ENCODE data around the gene SLC2A4.

The SLC2A4 gene

DNA sequence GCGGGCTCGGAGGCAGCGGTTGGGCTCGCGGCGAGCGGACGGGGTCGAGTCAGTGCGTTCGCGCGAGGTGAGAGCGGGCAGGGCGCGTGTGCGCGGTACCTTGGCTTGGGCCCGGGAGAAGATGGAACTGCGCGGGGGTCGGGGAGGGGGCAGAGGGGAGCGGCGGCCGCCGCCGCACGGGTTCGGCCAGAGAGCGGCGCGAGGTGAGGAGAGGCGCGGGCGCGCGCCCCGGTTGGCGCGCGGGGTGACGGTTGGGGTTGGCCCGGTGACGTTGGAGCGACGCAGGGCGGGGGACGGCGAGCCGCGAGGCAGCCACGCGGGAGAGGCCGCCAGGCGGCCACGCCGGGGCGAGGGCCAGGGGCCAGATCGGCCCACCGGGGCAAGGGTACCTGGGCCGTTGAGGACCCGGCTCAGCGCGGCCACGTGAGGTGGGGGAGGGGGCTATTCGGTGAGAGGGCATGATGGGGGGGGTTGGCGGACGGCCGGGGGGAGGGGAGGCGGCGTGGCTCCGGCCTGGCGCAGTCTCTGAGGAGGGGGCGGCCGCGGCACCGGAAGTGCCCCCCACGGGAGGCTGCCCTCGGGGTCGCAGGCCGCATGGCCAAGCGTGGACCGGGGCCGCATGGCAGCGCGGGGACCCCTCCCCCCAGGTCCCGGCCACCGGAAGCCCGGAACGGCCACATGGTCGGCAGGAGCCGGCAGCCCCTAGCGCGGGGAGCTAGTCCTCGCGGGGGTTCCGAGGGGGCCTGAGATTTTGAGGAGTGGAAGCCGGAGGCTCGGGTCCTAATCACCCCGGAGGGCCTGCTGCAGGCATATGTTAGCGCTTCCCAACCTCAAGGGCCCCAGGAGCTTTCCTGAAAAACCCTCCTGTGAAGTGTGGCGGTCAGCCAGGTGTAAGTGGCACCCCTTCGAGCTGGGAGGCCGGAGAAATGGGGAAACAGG lies 26.4 kb downstream of the SLC2A4 start:
- DNase-seq: no peak

DNA sequence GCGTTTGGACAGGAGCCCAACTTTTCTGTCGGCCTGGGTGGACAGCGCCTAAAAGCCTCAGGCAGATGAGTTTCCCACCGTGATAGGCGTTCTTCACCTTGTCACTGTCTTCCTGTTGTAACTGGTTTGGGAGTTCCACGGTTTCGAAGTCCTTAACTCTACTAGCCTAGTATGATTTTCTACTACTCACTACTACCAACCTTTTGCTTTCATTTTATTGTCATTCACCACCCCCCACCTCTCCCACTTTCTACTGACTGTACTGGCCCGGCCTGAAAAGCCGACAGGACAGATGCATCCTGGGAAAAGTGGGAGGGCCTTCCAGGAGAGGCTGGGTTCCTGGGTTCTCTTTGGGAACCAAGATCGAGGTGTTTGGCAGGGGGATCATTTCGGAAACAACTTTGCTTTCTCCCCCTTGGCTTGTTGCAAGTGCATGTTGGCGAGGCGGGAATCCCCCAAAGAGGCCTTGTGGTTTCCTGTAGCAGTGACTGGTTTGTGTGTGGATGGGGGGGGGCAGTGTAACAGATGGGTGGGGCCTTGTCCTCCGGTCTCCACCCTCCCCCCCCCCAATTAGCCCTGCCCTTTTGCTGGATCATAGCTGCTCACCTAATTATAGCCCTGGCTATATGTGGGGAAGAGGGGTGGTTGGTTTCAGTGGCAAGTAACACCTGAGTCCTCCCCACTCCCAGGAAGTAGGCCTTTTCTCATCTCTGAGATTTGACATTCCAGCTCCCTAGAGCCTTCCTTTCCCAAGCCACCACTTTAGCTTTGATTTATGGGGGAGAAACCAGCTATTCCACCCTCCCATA lies 27.3 kb downstream of the SLC2A4 start:
- DNase-seq: peak; percentile 60

DNA sequence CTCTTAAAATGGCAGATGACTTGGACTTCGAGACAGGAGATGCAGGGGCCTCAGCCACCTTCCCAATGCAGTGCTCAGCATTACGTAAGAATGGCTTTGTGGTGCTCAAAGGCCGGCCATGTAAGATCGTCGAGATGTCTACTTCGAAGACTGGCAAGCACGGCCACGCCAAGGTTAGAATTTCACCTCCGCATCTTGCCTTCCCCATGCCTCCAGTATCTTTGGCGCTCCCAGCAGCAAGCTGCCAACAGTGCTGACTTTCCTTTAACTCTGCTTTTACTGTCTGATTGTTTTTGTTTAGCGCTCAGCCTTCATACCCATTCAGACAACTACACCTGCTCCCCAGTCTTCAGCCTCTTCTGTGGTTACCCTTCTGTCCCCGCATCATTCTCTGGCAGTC lies 28.1 kb downstream of the SLC2A4 start:
- DNase-seq: no peak

DNA sequence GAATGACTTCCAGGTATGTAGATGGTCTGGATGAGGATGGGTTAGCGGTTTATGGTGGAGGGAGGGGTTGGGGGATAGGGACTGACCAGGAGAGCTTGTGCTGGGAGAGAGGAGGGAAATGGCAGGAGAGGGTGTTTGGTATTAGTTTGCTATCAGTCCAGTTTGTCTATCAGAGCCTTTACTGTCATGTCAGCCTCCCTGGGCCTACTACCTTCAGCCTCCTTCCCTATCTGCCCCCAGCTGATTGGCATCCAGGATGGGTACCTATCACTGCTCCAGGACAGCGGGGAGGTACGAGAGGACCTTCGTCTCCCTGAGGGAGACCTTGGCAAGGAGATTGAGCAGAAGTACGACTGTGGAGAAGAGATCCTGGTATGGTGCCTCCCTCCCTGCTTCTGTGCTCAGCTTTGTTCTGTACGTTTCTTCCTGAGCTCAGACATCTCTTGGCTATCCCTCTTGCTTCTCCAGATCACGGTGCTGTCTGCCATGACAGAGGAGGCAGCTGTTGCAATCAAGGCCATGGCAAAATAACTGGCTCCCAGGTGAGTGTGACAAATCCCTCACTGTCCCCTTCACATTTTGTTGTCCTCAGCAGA lies 29.7 kb downstream of the SLC2A4 start:
- no peak for DNase-seq

DNA sequence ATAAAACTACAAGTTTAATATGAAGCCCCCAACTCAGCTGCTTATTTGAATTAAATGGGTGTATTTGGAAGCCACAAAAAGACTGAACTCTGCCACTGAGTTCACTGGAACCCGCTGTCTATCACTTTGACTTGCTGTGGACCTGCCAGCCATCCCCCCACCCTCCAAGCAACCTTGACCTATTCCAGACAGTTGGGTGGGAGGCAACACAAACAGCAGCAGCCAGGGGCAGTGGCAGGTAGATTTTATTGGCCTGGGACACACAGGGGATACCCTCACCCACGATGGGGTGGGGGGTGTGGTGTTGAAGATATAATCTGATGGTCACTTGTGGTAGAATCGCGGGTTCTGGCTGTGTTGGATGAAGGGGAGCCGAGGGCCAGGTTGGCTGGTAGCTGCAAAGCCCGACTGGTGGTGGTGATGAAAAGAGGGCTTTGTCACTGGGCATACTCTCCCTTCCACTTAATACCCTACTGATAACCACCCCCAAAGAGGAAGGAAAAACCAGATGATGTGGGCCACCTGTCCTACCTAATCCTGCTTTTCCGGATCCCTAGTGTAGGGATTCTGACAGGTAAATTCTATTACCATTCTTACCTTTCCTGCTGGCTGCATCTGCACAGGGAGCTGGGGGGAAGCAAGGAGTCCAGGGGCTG lies 31.0 kb downstream of the SLC2A4 start:
- DNase-seq: no peak

DNA sequence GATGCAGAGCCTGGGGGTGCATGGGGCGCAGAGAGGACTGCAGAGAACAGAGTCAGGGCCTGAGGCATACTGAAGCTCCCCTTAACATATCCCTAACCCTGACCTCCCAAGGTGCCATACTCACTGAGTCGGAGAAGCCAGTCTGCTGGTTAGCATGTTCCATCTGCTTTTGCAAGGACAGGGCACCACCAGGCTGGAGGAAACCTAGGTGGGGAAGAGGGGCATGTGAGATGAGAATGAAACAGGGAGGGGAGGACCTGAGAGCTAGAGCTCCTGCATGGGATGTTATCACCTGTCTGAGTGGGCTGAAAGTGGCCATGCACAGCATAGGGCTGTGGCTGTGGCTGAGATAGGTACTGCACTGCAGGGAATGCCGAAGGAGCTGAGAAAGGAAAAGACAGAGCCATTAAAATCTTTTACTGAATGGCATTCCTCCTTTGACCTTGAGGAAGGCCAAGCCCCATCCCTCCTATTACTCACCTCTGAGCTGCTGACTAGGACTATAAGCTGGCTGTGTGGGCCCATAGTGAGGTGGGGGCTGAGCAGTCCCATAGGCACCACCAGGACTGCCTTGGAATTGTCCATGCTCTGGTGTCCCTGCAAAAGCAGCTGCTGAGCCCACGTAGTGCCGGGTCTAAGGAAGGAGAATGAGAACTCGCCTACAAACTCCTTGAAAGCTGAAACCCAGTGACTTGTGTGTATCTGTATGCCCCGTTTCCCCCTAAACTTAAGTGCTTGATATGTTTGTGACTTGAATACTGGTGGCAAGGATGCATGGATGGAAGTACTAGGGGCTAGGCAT lies 31.8 kb downstream of the SLC2A4 start:
- DNase-seq: no peak

DNA sequence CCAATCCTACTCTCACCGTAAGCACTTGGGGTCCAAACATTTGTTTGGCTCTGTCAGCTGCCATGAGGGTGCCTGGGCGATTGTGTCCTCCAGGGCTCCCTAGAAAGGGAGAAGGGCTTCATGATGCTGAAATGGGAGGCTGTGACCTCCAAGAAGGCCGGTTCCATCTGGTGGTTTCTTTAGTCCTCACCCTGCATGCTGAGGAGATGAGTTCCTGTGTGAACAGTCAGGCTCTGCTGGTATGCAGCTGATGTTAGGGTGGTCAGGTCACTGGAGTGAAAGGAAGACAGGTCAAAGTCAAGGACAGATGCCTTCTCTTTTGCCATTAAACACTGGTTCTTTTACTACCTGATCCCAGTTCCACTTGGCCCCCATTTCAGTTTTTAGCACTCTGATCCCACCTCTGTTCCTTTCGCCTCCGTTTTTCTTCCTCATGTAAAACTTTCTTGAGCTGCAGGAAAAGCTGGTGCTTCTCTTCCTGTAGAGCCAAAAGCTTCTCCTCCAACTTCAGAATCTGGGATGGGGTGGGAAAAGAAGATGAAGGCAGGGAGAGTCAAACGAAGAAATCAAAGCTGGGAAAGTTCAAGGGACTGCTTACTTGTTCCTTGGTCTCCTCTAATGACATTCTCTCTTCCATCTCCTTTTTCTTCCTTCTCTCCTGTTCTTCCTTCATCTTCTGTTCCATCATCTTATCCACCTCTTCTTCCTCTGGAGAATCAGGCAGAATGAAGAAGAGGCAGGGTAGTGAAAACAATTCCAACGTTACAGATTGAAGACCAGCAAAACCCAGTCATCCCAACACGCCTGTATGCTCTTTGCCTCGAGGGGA lies 32.6 kb downstream of the SLC2A4 start:
- DNase-seq: no peak

- DNase-seq: peak; percentile 63
These were observed 33.4 kb downstream of the SLC2A4 start, which contains the start of gene GPS2 for GRCh38 chr17:7314719-7315569. TSS of gene GPS2 (minus strand) at chr17:7315360. CDS start at chr17:7315052, 308 bp downstream.

DNA sequence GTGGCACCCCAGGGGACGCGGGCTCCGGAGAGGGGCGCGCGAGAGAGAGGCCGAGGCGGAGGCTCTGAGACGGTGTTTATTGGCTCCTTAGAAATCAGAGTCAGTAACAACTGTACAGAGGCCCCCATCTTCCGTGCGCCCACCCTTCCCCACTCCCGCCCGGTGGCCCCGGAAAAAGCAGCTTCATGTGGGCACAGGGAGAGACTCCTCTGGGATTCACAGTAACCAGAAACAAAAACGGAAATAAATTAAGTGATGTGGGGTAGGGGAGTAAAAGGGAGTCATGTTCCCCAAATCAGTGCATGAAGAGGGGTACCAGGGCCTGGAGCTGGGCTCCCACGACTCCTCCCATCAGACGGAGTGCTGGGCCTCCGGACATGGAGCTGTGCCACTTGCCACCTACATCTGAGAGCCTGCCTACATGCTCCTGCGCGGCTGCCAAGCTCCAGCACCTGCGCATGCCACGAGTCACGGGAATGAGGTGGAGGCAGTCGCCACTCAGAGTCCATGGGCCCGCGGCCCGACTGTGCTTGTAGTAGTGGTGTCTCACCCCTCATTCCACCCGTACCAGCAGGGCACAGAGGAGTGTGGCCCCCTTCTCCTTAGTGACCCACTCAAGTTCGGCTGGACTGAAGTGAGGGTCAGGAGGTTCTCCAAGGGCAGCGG lies 34.2 kb downstream of the SLC2A4 start:
- DNase-seq: no peak

GRCh38 chr17:7317161-7317803 lies 35.8 kb downstream of the SLC2A4 start:
- DNase-seq: no peak

GRCh38 chr17:7318121-7318860 lies 36.8 kb downstream of the SLC2A4 start:
- no peak for DNase-seq

DNA sequence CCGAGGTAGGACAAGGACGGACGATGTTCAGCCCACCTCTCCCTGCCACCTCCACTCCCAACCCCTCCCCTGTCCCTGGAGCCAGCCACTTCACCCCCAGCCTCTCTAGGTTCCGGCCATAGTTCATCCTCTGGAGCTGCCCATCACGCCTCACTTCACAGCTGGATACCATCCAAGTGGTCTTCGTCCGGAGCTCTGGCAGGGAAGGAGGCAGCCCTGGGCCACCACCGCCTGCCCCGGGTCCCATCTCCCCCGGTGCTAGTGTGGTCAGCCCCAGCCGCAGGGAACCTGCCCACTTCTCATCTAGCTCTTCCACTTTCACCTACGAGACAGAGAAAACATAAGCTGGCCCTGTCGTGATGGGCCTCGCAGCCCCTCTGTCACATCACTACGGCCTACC lies 39.9 kb downstream of the SLC2A4 start:
- DNase-seq: no peak

- DNase-seq: no peak
These were observed 41.1 kb downstream of the SLC2A4 start for GRCh38 chr17:7322520-7323194.

DNA sequence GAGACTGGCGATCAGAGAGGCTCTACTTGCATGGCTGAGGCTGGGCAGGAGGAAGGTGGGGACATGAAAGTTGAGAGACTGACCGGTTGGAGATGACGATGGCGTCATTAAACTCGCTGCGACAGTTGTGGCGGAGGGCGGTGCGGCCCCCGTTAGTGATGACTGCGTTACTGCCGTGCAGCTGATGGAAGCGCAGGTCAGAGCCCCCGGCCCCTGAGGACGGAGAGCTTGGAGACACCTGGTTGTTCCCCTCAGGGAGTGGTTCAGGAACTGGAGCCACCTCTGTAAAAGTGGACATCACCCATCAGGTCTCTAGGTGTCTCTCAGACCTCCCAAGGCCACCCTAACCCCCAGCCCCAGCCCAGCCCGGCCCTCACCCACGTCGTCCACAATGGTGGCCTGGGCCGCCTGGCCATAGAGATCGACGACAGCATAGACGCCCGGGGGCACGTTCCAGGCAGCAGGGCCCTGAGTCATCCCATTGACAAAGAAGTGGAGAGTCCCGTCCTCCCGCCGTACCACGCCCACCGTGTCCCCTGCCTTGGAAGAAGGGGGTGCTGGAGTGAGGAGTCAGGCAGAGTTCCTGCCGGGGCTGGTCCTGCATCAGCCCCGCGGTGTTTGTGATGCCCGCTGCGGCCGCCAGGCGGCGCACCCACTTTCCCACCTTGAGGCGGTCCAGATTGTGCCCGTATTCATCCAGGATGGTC lies 42.4 kb downstream of the SLC2A4 start:
- DNase-seq: no peak

DNA sequence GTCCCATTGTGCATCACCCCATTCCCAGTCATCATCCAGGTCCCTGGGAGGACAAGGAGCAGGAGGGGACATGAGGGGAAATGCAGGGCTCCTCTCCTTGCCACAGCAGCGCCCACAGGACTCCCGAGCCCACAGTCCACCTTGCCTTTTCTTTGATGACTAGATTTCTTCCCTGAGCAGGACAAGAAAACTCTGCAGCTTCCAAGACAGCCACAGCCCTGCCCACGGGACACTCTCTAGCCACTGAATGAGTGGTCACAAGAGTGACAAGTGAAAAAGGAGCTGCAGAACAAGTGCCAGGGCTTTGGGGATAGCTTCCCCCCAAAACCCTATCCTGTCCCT lies 42.9 kb downstream of the SLC2A4 start:
- DNase-seq: no peak

DNA sequence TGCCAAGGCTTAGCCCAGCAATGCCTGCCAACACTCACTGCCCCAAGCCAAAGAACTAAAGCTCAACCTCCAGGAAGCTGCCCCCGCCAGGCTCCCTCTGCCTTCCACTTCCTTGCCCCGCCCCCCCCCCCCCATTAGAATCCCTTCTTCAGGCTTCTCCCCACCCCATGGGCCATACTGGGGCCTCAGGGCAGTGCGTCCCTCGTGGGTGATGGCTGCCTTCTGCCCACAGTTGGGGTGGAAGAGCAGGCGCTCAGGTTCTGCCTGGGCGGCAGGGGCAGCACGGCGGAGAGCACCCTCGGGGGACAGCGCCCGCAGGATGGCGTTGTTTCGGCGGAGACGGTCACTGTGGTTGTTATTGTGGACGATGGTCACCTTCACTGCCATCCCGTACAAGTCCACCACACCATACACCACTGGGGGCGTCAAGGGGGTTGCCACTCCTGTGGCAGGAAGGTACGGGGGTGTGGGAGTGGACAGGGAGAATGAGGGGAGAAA lies 43.6 kb downstream of the SLC2A4 start:
- DNase-seq: no peak

DNA sequence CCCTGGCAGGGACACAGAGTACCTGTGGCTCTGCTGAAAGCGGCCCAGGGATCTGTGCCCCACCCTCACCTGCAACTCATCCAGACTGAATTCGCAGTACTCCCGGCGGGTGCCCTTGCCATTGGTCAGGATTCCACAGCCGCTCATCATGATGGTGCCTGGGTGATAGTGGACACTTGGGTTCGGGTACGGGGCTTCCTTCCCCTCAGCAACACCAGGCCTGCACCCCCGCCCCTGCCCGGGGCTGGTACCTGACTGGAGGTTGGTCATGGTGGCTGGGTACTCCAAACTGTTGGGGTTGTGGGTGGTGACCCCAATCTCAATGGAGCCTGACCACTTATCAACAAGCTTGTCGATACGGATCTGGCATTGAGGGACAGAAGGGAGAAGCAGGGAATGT lies 44.7 kb downstream of the SLC2A4 start:
- no peak for DNase-seq
